SIG-M5 (cell line): ENCODE data around the gene GAS7.

Experiments
- DNase-seq: peaks from one replicate; lab custom pipeline; 2025; lab: John Stamatoyannopoulos, UW

Gene GAS7

DNA sequence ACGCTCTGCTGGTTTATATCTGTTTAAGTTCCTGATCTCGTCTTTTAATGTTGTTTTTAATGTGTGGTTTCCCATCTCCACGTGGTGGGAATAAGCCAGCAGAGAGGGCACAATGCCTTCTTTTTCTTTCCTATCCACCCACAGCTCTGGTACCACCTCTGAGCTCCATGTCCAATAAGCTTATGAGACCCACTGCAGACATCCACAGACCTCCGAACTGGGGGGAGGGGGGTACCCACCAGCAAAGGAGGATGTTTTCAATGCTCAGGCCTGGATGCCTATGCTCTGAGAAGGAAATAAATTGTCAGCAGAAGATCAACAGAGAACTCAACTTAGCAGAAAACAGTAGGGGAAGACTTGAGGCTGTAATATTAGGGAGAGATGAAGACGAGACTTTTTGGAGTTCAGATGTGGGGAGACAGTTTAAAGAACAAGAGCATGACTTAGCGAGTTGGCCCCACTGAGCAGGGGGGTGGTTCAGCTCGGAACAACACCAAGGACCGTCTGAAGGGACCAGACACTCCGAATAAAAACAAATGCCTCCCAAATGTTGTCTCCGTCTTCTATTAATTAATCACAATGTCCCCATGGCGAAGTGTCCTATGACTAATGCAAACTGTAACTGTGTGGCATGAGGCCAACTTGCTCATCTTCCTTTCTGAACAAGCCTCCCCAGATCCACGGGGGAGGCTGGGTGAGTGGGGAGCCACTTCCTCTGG lies 62.7 kb downstream of the GAS7 start:
- DNase-seq, result no peak

DNA sequence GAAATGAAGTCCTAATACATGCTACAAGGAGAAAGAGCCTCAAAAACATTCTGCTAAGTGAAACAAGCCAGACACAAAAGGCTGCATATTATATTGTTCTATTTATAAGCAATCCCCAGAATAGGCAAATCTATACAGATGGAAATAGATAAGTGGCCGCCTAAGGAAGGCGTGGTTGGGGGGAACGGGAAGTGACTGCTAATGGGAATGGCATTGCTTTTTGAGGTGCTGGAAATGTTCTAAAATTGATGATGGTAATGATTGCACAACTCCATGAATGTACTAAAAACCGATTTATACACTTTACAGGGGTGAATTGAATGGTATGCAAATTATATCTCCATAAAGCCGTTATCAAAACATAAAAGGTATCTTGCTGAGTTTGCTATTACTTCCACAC lies 67.7 kb downstream of the GAS7 start:
- no peak for DNase-seq

- DNase-seq, result no peak
These were observed 68.1 kb downstream of the GAS7 start for GRCh38 chr17:10130263-10130662.

DNA sequence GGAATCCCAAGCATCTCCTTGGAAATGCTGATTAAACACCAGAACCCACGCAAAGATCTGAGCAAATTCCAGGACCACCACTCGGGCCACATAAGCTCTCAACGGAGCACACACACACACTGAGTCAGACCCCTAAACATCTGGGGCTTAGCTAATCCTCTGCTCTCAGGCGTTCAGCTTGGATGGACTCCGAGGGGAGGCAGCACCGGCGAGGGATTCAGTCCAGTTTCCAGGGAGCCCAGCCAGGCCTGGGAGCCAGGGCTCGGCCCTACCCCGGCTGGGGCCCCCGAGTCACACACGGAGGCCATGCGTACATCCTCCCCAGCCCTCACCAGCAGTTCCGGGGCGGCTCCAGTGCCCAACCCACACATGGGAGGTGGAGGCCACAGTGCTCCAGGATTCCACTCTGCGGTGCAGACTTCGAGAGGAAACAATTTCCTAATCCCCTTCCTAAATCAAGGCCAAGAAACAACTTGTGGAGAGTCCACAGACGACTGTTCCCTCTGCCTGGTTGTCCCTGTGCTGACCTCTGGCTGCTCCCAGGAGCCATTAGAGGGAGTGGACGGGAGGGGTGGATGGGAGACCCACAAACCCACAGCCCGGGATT lies 70.5 kb downstream of the GAS7 start:
- no peak for DNase-seq

GRCh38 chr17:10126616-10127501 lies 71.5 kb downstream of the GAS7 start:
- DNase-seq, result no peak

GRCh38 chr17:10126276-10126615 lies 72.2 kb downstream of the GAS7 start:
- no peak for DNase-seq

GRCh38 chr17:10125531-10126275 lies 72.7 kb downstream of the GAS7 start:
- DNase-seq, result no peak

GRCh38 chr17:10123093-10123492 lies 75.3 kb downstream of the GAS7 start:
- DNase-seq, result no peak

DNA sequence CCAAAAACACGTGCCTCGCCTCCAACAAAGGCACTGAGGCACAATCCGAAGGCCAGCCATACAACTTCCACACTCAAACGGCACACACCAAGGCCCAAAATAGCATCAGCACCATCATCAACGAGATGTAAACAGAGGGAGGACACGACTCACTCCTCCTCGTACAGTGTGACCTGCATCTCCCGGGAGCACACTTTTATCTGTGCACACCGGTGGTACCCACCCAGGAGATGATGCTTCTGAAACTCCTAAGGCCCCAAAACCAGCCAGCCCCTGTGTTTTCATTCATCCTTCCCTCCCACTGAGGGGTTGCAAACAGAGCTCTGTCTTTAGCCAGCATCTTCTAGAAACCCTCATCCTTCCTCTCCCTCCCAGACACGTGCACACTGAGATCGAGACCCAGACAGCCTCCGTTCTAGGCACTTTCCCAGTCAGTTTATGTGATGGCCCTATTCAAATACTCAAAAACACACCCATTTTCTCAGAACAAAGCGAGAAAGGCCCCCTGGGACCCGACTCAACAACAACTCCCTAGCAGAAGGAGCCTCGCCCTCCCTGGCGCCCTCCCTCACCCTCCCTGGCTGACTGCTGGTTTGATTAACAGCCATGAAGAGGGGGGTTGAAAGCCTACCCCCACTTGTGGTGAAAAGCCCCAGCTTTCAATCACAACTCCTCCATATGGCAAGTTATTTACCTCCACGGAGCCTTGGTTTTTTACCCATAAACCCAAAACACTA lies 76.3 kb downstream of the GAS7 start:
- no peak for DNase-seq

DNA sequence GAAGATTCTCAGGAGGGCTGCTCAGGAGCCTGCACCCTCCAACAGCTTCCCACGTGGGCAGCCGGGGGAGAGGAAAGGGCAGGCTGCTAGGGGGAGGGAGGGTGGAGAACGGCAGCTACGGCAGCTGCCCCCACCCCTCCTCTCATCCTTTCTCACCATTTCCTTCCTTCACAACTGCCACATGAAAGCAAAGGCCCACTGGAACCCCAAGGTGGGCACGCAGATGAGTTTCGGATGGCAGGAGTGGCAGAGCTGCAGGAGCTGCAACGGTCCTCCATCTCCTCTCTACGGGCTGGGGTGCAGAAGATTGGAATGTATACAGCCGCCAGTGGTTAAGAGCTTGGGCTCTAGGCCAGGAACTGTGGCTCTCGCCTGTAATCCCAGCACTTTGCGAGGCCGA lies 77.7 kb downstream of the GAS7 start:
- DNase-seq, result no peak

DNA sequence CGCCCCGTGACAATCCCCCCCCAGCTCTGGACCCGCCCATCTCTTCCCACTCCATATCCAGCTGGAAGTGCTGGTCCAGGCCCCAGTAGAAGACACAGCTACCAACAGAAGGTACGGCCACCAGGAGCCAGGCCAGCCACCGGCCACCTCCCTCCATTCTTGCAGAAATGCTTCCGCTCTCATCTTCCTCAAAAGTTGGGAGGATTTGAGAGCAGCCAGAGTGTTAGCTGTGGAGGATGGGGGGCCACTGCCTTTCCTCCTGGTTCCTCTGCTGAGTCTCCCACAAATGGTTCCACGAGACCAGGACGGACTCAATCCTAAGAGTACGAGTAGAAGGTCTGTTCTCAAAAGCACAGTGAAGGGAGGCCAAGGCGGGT lies 78.3 kb downstream of the GAS7 start:
- no peak for DNase-seq

- DNase-seq, result no peak
These were observed 79.0 kb downstream of the GAS7 start for GRCh38 chr17:10119203-10120108.

GRCh38 chr17:10118788-10119130 lies 79.6 kb downstream of the GAS7 start:
- no peak for DNase-seq

DNA sequence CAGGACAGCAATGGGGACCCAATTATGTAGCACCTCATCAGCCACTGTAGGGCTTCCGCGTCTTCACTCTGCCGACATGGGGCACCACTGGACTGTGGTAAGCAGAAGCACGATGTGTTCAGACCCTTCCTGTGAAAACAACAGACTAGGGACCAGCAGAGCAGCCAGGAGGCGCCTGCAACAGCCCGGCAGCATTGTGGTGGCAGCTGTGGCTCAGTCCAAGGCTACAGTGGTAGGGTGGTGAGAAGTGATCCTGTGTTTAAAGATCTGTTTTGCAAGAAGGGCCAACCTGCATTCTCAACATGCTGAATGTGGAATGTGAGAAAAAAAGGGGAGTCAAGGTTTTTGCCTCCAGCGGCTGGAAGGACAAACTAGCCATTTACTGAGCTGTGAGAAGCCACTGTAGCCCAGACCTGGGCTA lies 80.8 kb downstream of the GAS7 start:
- DNase-seq, result no peak

DNA sequence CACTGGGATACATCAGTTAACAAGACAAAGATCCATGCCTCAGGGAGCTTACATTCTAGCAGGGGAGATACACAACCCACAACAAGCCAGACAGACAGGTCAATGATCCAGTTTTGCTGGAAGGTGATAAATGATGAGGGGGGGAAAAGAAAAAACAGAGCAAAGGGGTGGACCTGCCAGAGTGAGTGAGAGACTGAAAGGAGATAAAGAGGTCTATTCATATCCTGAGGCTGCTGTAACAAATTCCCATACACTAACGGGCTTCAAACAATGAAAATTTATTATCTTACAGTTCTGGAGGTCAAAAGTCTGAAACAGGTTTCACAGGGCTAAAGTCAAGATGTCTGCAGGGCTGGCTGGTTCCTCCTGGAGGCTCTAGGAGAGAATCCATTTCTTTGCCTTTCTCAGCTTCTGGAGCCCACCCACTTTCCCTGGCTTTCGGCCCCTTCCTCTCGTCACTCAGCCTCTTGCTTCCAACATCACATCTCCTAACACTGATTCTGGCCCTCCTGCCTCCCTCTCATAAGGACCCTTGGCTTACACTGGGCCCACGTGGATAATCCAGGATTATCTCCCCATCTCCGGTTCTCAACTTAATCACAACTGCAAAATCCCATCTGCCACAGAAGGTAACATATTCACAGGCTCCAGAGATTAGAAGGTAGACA lies 81.5 kb downstream of the GAS7 start:
- DNase-seq, result no peak

GRCh38 chr17:10116267-10116666 lies 82.1 kb downstream of the GAS7 start:
- no peak for DNase-seq

DNA sequence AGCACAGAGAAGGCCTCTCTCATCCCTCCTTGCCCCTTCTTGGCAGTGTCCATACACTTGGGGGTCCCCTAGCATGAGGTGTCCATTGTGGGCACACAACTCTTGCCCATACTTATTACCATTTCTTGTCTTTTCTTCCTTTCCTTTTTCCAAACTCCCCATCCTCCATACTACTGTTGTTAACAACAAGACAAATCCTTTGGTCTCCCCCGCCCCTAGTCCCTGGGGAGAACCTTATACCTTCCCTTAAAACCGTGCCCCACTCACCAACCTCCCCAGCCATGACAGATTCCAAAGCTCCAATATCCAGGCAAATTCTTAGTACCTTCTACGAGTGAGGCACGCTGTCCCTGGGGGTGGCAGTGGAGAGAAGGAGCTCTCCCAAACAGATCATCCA lies 82.9 kb downstream of the GAS7 start:
- no peak for DNase-seq

DNA sequence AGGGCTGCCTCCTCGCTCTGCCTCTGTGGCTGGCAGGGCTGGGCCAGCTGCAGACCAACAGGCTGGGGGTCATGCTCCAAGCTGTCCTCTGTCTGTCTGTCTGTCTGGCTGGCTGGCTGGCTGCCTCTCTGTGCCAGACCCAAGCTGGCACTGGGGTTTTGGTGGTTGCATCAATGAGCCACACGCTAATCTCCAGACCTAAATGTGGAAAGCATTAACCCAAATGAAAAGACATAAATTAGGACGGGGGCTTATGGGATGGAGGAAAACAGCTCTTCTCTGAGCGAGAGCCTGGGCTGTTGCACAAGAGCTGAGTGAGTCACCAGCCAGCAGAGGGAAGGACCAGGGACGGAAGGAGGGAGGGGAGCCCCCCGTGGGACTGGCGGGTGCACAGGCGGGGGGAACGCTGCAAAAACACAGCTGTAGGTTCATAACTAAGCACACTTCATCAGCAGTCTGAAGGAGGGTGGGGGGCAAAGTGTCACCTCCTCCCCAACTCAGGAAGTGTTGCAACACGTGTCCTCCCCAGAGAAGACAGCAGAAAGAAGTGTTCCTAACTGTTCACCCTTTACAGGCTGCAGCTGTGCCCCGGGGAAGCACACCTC lies 83.4 kb downstream of the GAS7 start:
- DNase-seq, result peak; percentile 96

DNA sequence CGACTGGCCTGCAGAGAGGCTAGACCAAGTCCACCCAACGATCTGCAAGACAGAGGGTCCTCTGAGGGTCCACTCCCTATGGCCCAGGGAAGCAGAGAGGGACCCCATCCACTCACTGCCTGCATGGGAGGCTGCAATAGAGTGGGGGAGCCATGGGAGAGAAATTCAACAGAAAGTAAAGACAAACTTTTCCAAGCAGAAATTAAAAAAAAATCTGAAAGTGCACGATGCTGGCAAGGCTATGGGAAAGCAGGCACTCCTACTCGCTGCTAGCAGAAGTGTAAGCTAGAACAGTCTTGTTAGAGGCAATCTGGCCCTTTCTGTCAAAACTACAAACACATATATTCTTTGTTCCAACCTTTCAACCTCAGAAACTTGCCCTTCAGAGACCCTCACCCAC lies 85.4 kb downstream of the GAS7 start:
- no peak for DNase-seq

GRCh38 chr17:10111907-10112452 lies 86.4 kb downstream of the GAS7 start:
- no peak for DNase-seq
